Astrocyte of the cerebellum (primary cell): ENCODE data around the gene GALP.

ENCODE experiments used
- DNase-seq: peaks from one replicate; pipeline ENCODE4 v3.0.0-alpha.2; 2011; ENCODE audit warnings: low read depth
- H3K4me3 ChIP-seq: 2 replicates; pipeline ENCODE4 v1.5.1; 2011; ENCODE audit warnings: mild to moderate bottlenecking, low read depth, low read length, moderate library complexity
- in situ Hi-C: cut with HindIII; loops from 2 replicates; pipeline ENCODE4 v1.10.0; 2017; ENCODE audit warnings: low sequenced_read_pairs
- TF ChIP-seq, protein P1 (sequence below): IDR thresholded peaks from 2 replicates; pipeline ENCODE4 v1.5.1; 2012; ENCODE audit warnings: low read length, low read depth, moderate library complexity, mild to moderate bottlenecking; ENCODE audit errors: missing control alignments

Gene GALP

GRCh38 chr19:56155124-56155687, 20.6 kb upstream of the GALP start:
- TF ChIP-seq, protein P1, sequence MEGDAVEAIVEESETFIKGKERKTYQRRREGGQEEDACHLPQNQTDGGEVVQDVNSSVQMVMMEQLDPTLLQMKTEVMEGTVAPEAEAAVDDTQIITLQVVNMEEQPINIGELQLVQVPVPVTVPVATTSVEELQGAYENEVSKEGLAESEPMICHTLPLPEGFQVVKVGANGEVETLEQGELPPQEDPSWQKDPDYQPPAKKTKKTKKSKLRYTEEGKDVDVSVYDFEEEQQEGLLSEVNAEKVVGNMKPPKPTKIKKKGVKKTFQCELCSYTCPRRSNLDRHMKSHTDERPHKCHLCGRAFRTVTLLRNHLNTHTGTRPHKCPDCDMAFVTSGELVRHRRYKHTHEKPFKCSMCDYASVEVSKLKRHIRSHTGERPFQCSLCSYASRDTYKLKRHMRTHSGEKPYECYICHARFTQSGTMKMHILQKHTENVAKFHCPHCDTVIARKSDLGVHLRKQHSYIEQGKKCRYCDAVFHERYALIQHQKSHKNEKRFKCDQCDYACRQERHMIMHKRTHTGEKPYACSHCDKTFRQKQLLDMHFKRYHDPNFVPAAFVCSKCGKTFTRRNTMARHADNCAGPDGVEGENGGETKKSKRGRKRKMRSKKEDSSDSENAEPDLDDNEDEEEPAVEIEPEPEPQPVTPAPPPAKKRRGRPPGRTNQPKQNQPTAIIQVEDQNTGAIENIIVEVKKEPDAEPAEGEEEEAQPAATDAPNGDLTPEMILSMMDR: peak; percentile 34
- in situ Hi-C loops: no loop called here
- DNase-seq: no peak
- no peak overlapping the region for H3K4me3 ChIP-seq

DNA sequence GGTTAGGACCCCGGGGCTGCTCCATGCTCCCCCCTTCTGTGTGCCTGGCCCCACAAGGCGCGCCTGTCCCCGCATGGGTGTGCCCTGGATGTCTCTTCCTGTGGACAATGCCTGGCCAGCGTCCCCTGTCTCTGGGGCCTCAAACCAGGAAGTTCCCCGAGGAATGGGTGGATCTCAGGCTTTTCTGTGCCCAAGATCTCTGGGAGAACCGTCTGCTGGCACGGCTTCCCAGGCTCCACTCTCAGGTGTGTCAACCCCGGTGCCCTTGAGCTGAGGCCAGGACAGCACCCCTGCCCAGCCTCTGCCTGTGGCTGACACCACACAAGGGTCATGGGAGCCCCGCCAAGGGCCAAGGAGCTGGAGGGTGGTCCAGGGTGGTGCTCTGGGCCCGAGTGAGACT, 19.0 kb upstream of the GALP start:
- in situ Hi-C loops: no loop called here
- TF ChIP-seq, protein P1: no peak

GRCh38 chr19:56158170-56158757, 17.5 kb upstream of the GALP start:
- TF ChIP-seq, protein P1: no peak
- in situ Hi-C loops: no loop called here

More for the DNA sequence above, 19.0 kb upstream of the GALP start:
- no peak for DNase-seq
- H3K4me3 ChIP-seq: no peak overlapping the region

GRCh38 chr19:56159009-56159559, 16.7 kb upstream of the GALP start:
- no peak for DNase-seq
- in situ Hi-C loops: no loop called here
- no peak overlapping the region for H3K4me3 ChIP-seq
- TF ChIP-seq, protein P1: no peak

More at GRCh38 chr19:56158170-56158757, 17.5 kb upstream of the GALP start:
- no peak for DNase-seq
- no peak overlapping the region for H3K4me3 ChIP-seq

DNA sequence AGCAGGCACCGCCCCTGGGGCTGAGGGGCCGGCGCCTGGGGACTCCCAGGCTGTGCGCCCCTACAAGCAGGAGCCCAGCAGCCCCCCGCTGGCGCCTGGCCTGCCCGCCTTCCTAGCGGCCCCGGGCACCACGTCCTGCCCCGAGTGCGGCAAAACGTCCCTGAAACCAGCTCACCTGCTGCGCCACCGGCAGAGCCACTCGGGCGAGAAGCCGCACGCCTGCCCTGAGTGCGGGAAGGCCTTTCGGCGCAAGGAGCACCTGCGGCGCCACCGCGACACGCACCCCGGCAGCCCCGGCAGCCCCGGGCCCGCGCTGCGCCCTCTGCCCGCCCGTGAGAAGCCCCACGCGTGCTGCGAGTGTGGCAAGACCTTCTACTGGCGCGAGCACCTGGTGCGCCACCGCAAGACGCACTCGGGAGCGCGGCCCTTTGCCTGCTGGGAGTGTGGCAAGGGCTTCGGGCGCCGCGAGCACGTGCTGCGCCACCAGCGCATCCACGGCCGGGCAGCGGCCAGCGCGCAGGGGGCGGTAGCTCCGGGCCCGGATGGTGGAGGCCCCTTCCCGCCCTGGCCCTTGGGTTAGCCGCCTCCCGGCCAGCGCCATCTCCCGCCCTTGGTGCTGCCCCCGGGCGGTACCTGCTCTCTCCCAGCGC, 16.1 kb upstream of the GALP start:
- TF ChIP-seq, protein P1: no peak
- H3K4me3 ChIP-seq: no peak overlapping the region
- no peak for DNase-seq
- in situ Hi-C loops: no loop called here

DNA sequence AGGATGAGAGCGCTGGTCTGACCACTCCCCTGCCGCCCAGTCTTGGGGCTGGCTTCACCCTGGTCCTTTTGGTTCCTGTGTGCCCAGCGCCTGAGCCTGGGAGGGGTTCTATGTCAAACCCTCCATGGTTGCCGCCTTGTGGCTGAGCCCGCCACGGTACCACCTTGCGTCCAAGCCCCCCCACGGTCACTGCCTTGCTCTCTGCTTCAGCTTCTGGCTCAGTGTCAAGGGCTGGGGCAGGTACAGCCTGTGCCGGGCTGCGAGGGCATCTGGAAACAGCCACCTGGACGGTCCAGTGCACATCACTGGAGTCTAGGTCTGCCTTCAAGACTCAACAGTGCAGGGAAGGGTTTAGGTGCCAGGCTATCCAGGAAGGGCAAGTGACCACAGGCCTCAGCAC, 14.3 kb upstream of the GALP start:
- H3K4me3 ChIP-seq: no peak overlapping the region
- DNase-seq: no peak
- TF ChIP-seq, protein P1: no peak
- in situ Hi-C loops: no loop called here
